Stromal cell of bone marrow (primary cell): ENCODE results near the gene SLC12A3.

Experiments used
- DNase-seq: peaks from one replicate; pipeline ENCODE4 v3.0.0-alpha.2; 2012; ENCODE audit warnings: low read depth

SLC12A3 gene, protein sequence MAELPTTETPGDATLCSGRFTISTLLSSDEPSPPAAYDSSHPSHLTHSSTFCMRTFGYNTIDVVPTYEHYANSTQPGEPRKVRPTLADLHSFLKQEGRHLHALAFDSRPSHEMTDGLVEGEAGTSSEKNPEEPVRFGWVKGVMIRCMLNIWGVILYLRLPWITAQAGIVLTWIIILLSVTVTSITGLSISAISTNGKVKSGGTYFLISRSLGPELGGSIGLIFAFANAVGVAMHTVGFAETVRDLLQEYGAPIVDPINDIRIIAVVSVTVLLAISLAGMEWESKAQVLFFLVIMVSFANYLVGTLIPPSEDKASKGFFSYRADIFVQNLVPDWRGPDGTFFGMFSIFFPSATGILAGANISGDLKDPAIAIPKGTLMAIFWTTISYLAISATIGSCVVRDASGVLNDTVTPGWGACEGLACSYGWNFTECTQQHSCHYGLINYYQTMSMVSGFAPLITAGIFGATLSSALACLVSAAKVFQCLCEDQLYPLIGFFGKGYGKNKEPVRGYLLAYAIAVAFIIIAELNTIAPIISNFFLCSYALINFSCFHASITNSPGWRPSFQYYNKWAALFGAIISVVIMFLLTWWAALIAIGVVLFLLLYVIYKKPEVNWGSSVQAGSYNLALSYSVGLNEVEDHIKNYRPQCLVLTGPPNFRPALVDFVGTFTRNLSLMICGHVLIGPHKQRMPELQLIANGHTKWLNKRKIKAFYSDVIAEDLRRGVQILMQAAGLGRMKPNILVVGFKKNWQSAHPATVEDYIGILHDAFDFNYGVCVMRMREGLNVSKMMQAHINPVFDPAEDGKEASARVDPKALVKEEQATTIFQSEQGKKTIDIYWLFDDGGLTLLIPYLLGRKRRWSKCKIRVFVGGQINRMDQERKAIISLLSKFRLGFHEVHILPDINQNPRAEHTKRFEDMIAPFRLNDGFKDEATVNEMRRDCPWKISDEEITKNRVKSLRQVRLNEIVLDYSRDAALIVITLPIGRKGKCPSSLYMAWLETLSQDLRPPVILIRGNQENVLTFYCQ

DNA sequence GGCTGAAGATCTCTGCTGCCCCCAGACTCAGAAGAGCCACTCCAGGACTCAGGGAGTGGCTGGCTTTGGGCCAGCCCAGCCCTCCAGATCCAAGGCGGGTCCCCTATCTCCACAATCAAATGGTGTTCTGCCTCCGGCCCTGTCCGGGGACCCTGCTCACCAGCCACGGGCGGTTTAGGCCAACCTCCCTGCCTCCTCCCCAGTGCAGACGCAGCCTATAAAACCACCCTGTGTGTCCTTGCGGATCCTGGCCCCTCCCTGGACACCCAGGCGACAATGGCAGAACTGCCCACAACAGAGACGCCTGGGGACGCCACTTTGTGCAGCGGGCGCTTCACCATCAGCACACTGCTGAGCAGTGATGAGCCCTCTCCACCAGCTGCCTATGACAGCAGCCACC, at the start of gene SLC12A3:
SLC12A3 (plus strand) TSS at position 248 of the 400 bp plus-strand sequence; CDS start at position 277, 29 bp downstream.
- no peak for DNase-seq

DNA sequence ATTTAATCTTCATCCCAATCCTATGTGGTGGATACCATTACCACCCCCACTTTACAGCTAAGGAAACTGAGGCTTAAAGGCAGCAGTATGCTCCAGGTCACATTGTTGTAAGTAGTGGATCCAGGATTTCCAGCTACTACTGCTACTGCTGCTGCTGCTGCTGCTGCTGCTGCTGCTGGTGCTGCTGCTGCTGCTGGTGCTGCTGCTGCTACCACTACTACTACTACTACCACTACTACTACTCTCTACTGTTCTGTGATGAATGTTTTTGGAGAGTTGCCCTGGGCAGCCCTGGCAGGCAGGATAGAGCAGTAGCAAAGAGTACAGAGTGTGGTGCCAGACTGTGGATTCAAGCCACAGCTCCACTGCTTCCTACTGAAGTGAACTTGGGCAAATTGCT, 49.3 kb upstream of the SLC12A3 start:
- no peak for DNase-seq

DNA sequence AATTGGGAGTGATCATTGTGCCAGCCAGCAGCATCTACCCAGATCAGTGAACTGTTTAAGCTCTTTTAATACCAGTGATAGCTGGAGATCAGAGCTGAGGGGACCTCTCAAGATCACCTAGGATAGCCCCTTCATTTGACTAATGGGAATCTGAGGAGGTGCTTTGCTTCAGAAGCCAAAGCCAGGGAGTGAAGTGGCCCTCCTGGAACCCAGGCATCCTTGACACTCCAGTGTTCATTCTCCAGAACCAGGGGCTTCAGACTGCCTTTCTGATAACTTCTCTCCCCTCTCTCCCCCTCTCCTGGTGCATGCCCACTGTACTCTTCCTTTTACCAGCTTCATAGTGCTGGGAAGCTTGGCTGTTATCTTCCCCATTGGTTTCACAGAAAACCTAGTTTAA, 48.0 kb upstream of the SLC12A3 start:
- no peak for DNase-seq

DNA sequence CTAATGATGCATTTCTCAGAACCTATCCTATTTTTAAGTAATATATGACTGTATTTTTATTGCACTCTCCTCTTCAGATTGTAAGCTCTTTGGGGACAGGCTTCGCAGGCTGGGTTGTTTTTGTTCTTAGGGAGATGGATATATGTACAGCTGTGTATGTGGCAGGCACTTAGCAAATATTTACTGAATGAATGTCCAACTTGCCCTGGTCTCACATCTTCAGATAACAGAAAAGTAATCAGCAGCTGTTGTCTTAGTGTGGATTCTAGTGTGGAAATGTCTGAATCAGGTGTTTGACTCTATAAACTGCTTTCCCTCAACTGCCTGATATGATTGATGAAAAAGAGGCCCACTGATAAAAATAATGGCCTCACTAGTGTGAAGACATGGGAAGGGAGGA, 47.1 kb upstream of the SLC12A3 start:
- DNase-seq = no peak

DNA sequence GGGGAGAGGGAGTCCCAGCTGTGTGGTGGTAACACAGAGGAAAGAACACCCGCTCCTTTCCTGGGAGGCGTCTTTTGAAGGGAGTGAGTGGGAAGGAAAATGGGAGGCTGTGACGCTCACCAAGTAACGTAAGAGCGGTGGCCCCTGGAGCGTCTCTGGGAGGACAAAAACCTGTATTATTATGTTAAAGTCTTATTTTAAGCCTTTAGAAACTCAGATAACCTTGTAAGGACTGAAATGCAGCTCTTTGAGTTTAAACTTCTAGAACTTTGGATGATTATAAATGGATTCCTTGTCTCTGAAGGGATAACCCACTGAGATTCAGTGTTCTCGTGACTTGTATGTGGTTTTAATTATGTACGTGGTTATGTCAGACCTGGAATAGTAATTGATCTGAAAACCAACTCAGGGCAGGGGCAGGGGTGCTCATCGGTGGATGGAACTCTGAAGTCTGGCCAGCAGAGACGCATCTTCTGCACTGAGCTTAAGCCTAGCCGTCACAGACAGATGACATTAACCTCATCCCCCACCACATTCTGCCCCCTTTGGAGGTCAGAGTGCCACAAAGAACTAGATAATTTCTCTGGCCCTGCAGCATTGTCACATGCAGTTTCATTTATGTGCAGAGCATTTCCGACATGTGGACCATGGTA, 41.8 kb upstream of the SLC12A3 start:
- DNase-seq = no peak

DNA sequence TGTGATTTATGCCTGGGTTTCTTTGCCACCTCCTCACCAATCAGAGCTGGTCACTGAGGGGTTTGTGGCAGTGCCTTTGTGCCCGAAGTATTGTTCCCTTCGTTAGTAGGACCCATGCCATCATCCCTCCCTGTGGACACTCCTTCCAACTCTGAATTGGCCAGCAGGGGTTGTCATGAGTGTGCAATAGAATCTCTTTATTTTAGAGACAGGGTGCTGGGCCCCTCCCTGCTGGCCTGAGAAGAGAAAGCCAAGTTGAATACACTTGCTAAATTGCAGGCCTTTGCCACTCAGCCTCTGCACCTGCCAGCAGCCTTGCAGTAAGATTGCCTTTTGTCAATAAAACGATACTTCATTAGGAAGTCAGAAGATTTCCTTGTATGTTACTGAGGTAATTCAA, 40.7 kb upstream of the SLC12A3 start:
- no peak for DNase-seq

DNA sequence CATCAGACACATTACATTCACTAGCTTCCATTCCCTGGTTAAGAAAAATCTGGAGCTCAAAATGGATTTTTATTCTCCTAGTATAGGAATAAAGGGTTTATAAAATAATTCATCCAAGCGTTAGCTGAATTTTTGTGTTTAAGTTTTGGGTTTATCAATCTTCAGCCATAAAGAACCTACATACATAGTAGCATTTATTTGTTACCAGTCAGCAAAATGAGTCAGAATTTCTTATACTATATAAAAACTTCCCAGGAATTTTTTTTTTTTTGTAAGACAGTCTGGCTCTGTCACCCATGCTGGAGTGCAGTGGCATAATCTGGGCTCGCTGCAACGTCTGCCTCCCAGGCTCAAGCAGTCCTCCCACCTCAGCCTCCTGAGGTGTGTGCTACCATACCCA, 40.2 kb upstream of the SLC12A3 start:
- no peak for DNase-seq

DNA sequence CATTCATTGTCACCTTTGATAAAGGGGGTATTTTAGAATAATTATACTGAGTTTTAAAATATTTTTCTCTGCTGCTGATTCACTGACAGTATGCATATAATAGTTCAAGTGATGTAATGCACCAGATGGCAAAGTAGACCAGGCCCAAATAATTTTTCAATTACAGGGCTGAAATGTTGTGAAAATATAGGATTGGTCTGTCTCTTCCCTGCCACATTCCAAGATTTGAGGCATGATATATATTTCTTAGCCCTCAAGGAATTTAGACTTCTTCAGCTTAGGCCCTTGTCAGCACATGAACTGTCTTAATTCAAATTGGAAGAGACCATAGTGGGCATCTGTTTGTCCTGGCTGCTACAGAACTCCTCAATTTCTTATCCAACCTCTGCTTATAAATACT, 39.2 kb upstream of the SLC12A3 start:
- no peak for DNase-seq

DNA sequence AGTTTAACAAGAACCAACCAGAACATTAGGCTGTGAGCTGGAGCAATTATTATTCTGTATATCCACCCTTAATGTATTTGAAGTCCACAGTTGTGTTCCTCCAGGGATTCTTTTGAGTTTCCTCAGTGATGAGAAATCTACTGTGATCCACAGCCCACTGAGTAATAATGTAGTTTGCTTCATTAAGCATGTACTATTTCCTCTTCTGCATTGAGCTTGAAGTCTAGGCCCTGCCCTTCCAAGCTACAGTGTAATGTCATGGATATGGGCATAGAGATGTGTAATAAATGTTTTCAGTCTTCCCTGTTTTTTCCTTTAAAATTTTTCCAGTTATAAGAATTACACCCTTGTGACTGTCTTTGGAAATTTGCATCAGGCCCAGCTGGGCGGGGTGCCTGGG, 36.4 kb upstream of the SLC12A3 start:
- no peak for DNase-seq

DNA sequence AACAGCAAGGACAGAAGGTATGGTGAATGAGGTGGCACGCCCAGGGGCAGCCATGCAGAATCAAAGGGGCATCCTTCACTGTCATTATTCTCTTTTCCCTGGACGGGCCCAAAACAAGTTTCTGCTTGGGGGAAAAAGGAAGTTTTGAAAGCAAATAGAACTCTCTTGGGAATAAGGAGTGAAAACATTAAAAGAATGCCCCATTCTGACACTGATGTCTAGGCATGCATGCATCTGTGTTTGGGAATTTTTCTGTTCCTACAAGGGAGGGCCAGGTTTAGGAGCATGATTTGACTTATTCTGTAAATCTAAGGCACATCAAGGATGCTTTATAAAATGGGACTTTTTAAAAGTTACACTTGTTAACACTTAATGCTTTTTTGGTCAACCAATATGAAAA, 34.3 kb upstream of the SLC12A3 start:
- DNase-seq = no peak

DNA sequence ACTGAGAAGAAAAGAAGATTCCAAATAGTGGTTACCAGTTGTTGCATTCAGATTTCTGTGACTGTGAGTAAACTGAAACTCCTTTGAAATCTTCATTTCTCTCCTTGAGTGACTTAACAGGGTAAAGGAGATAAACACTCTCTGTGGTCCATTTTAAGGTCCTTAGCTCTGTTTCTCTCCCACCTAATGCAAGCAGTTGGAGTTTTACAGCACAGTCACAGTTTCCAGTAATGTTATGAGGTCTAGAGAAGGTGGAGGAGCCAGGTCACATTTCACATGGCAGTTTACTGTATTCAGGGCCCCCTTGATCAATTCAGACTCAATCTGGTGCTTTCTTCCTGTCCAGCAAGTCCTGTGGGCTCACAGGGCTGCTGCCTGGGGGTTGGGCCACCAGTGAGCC, 32.2 kb upstream of the SLC12A3 start:
- no peak for DNase-seq

DNA sequence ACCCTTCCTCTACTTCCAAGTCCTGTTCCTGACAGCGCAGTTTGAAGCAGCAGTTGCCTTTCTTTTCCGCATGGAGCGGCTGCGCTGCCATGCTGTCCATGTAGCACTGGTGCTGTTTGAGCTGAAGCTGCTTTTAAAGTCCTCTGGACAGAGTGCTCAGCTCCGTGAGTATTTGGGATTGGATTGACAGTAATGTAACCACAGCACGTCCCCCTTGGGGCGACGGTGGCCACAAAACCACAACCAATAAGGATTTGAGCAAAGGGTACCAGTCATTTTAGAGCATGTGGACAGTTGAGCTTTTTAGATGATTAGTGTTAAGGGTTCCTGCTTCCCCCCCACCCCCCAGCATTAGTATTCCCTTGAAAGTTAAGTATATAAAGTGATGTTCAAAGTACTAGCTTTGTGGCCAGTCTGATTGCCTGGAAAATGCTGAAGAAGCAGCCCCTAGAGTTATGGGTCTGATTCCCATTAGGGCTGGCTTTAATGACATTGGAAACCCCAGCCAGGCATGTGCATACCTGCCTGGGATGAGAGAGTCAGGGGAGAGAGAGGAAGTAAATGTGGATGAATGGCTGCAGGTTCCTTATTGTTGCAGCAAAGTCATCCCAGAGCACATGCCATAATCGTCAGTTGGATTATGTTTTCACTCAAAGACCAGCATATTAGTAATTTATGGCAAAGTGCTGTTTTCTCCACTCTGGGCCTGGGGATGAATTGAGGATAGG, 31.6 kb upstream of the SLC12A3 start:
- DNase-seq = no peak

DNA sequence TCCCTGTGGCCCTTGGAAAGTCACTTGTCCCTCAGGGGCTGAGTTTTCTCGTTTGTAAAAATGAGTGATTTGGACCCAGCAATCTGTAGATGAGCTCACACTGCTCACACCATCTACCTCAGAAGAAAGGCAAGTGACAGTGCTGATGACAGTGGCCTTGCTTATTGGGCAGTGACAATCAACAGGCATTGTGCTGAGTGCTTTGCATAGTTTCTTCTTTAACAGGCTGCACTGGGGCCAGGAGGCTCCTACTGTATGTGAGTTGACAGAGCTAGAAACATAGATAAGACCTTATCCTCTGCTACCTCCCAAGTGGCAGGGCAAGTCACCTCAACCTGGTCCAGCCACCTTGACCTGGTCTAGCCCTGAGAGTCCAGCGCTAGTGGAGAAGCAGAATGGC, 29.7 kb upstream of the SLC12A3 start:
- no peak for DNase-seq

DNA sequence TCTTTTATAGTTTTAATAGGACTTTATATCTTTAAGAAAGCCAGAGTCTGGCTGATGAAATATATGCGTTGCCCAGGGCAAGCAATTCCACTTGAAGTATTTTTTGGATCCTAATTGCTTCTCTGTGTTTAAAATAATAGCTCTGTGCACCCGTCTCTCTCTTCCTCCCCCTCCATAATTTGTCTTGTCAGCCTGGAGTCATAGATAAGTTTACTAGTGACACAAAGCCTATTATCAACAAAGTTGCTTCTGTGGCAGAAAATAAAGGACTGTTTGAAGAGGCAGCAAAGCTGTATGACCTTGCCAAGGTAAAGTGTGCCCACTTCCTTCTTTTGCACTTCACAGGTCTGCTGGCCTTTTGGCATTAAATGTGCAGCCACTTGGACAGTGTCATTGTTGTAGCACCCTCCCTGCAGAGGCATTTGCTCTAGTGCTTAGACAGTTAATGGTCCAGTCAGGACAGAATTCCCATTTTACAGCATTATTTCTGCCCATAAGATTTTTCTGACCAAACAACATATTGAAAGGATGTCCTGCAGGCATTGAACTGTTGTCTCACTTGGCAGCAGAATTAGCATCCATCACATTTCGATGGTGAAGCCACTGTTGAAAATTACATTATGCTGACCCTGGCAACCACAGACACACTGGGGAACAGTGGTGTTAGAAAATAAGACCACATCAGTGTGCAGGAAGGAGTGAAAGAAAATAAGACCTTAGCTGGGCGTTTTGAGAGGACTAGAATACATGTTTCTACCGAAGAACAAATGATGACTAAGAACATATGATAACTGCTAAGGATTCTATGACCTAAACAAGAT, 28.4 kb upstream of the SLC12A3 start:
- no peak for DNase-seq

DNA sequence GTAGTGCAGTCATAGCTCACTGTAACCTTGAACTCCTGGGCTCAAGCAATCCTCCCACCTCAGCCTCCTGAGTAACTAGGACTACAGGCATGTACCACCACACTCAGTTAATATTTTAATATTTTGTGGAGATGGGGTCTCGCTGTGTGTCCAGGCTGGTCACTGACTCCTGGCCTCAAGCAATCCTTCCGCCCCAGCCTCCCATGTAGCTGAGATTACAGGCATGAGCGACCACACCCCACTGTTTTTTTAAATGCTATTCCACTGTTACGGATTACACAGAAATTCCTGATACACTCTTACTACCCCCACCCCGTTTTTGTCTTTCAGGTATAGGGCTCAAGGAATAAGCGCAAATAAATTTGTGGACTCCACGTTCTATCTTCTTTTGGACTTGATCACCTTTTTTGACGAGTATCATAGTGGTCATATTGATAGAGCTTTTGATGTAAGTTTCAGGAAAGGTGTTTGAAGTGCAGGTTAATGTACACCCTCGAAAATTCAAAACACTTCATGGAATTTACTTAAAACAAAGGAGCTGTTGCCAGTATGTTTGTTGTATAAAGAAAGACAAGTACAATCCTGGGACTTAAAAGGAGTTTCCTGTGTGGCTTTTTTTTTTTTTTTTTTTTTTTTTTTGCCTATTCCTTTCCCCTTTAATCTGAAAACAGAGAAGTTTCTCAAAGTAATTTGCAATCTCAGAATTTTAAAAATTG, 26.2 kb upstream of the SLC12A3 start:
- no peak for DNase-seq

DNA sequence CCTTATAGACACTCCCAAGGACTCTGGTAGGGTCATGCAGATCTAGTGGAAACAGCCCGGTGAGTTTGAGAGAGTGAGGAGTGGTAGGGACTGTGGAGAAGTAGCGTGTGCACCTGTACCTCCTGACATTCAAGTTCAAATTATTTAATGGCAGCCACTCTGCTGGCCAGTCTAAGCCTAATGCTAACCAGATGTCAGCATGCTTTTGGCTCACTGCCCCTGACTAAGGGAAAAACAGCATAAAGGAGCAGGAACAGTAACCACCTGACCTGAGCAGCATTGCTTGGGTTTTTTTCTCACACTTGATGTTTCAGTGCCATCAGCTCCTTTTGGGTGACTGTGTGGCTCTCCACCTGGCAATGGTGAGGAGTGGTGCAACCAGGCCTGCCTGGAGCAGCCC, 23.8 kb upstream of the SLC12A3 start:
- peak; percentile 48 for DNase-seq

DNA sequence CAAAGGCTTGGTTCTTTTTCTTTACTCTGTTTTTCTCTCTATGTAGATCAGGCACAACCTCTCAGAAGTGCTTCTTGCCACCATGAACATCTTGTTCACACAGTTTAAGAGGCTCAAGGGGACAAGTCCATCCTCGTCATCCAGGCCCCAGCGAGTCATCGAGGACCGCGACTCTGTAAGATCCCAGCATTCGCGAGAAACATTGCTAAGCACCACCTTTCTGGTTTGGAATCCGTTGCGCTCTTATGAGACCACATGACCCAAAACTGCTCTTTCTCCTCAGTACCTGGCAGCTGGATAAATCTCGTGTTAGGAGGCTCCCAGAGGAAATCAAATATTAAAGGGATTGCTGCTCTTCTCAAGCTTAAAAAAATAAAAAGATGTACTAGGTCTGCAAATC, 23.3 kb upstream of the SLC12A3 start:
- no peak for DNase-seq

DNA sequence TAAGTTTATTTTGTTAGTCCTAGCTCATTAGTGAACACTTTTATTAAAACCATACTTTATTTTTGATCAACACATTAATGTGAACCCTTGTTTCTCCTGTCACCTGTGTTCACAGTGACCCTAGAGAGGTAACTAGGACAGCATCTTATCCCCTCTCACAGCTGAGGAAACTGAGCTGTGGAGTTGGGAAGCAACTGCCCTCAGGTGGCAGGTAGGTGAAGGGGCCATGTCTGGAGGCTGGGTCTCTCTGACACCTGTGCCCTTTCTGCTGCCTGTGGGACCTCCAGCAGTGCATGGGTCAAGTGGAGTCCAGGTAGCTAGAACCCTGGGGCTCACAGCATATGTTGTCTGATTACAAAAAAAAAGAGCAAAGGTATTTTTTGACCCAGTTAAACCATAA, 22.9 kb upstream of the SLC12A3 start:
- no peak for DNase-seq

DNA sequence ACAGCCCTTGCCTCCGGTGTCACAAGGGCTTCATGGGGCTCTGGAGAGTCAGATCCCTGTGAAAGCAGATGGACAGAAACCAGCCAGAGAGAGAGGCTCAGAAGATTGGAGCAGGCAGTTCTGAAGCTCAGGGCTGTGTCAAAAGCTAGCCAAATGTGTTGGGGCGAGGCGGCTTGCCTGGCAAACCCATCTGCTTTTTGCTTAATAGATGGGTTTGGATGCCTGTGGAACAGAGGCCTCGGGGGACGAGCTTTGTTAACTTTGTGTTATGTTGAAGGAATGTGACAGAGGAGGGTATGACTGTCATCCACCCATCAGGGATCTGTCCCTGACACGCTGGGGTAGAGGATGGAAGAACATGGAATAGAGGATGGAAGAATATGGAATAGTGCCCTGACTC, 21.0 kb upstream of the SLC12A3 start:
- no peak for DNase-seq

DNA sequence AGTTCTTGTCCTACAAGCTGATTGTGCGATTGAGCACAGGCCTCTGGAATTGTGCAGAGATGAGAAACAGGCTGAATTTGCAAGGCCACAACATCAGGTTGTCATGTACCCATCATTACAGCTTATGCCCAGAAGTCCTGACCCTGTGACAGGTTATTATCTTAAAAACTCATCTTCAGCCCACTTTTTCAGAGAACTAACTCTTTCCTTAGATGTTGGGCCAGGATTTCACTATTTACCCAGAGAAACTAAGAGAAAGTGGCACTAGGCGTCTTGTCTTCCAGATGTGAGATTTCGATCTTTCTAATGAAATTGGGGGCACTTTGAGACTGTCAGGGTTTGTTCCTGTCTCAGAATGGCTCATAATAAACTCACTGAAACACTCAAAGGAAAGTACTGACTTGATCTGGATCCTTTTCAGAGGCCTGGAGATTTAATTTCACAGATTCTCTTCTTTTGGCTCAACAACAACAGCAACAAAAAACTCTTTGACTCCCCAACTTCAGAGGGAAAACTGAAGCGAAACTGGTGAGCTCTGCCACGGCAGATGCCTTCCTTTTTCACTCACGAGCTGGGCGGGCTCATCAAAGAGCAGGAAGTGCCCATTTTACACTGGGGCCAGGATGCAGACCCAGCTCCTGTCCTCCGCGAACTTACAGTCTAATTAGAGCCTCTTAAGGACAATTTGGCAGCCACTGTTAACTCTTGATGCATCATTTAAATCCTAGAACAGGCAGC, 17.7 kb upstream of the SLC12A3 start:
- DNase-seq = no peak
